K562 (cell line): Measurements from ENCODE around the gene CD160. TPM values are rescaled to one million over a fixed set of nuclear protein-coding genes. Genes with fewer than 3 reads are reported as not detected.
A peak's percentile ranks its signal among the peaks of the same experiment; 100 is the strongest.

ENCODE experiments used
- CEBPG ChIP-seq, 3 experiments: fragments of 200-800 bp in 1 of 3; sonication (Bioruptor generic) in 1 of 3; sonication (generic) in 1 of 3; formaldehyde crosslinking in 1 of 3; IDR thresholded peaks in 2 of 3; conservative IDR thresholded peaks in 1 of 3; 2 replicates each; pipeline versions ENCODE4 v1.6.1 to v1.8.0; 2016 to 2022; ENCODE audit warnings: missing compliant biosample characterization in 2 of 3, missing genetic modification characterization in 2 of 3, mild to moderate bottlenecking in 1 of 3, missing genetic modification reagents in 1 of 3
- CTBP1 ChIP-seq: fragments of 450-650 bp; IDR thresholded peaks from 2 replicates; pipeline ENCODE4 v1.6.1; 2016; ENCODE audit warnings: borderline replicate concordance
- FOXP1 ChIP-seq: sonication (generic); formaldehyde crosslinking; IDR thresholded peaks from 2 replicates; pipeline ENCODE4 v1.8.0; 2022; ENCODE audit warnings: mild to moderate bottlenecking, missing genetic modification reagents
- HNRNPUL1 ChIP-seq: fragments of 200-400 bp; formaldehyde crosslinking; IDR thresholded peaks from 2 replicates; pipeline ENCODE4 v1.6.1; 2017; ENCODE audit warnings: low read length
- MTA3 ChIP-seq: fragments of 450-650 bp; formaldehyde crosslinking; IDR thresholded peaks from 2 replicates; pipeline ENCODE4 v1.6.1; 2017; ENCODE audit warnings: mild to moderate bottlenecking, borderline replicate concordance
- PCBP1 ChIP-seq: fragments of 200-400 bp; formaldehyde crosslinking; IDR thresholded peaks from 2 replicates; pipeline ENCODE4 v1.6.1; 2018; ENCODE audit warnings: mild to moderate bottlenecking, low read depth, low read length; ENCODE audit not compliant: poor library complexity, severe bottlenecking
- POLR2H ChIP-seq: IDR thresholded peaks from 2 replicates; pipeline ENCODE4 v1.6.1; 2016; ENCODE audit warnings: missing genetic modification characterization, low read depth, mild to moderate bottlenecking, control low read depth, missing compliant biosample characterization, moderate library complexity
- SMAD1 ChIP-seq: fragments of 150-350 bp; IDR thresholded peaks from 2 replicates; pipeline ENCODE4 v1.6.1; 2014; ENCODE audit warnings: low read length, low read depth; ENCODE audit not compliant: partially characterized antibody
- SP1 ChIP-seq: sonication (generic); formaldehyde crosslinking; IDR thresholded peaks from 2 replicates; pipeline ENCODE4 v1.8.1; 2022; ENCODE audit warnings: mild to moderate bottlenecking, missing genetic modification reagents
- polyA plus RNA-seq, 8 experiments: library from polyadenylated mRNA; depleted of rRNA in 4 of 8; stranded (reverse) in 5 of 8; unstranded in 3 of 8; fragments of >200 nt; fragmentation: Nextera tagmentation in 2 of 8; fragmentation: Illumina TruSeq in 1 of 8; extraction: Ambion mirVana in 2 of 8; extraction: Trizol in 1 of 8; gene quantifications; 2 replicates each; pipeline versions ENCODE4 v1.2.1 to v1.2.3, GENCODE V29; 2011 to 2014; ENCODE audit warnings: inconsistent platforms in 1 of 8, missing spikeins in 1 of 8
- total RNA-seq, 7 experiments: library from RNA; depleted of rRNA in 6 of 7; stranded (reverse); fragments of >200 nt in 6 of 7; fragmentation: Illumina TruSeq in 2 of 7; extraction: Trizol in 2 of 7; gene quantifications; 2 replicates each; pipeline versions ENCODE4 v1.2.1 to v1.2.3, GENCODE V29; 2011 to 2021; ENCODE audit warnings: low replicate concordance in 1 of 7
- TF ChIP-seq, protein P1 (sequence below): fragments of 450-650 bp; formaldehyde crosslinking; IDR thresholded peaks from 2 replicates; pipeline ENCODE4 v1.4.0; 2020; ENCODE audit warnings: mild to moderate bottlenecking, moderate library complexity
- TF ChIP-seq, protein P2 (sequence below): sonication (generic); formaldehyde crosslinking; IDR thresholded peaks from 2 replicates; pipeline ENCODE4 v1.9.0; 2022; ENCODE audit warnings: mild to moderate bottlenecking, missing genetic modification reagents

Gene CD160
- total and polyA plus RNA-seq, 9 of the 15 experiments (the other 6 are each of a cell fraction or from before 2014, with no cell fraction given) = 0.01 TPM; not detected in 8

DNA sequence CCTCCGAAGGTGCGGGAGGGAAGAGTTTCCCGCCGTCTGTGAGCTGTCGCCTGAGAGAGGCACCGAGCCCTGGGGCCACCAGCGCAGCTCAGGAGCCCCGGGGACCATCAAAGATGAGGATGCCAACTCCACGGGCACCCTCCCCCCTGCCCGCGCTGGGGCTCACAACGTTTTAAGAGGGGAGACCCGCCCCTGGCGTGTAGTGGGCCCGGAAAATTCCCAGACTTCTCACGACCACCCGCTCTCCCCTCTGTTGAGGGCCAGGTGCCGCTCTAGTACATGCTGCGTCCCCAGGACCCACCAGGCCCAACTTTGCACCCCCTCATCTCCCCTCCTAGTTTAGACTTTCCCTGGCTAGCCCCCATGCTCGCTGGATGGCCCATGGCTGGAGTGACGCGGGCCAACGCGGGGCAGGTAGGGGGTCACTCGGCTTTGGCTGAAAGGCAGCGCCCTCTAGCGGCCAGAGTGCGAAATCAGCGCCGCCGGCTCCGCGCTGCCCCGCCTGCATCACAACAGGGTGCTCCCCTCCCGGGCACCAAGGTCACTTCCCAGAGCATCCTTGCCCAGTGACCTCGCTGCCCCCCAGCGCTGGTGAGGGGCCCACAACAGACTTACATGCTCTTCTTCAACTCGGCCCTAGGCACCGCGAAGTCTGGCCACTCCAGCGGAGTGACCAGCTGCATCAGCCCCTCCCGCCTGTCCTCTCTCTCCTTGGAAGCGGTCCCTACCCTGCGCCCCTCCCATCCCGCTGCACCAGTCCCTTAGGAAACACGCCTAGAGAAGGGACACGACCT lies 1.8 kb downstream of the CD160 start (continued):
- TF ChIP-seq HNRNPUL1 (no peak), CTBP1 (peak; percentile 72; the same call in 1 of the 2 replicates), MTA3 (0 out of 2 replicates have a peak, but pooled peaks have one; percentile 34), POLR2H (tag) (no peak), SMAD1 (no peak), CEBPG (CRISPR knock-in tag; IDR thresholded peaks at IDR 0.05) (0 out of 2 replicates have a peak, but pooled peaks have one; percentile 11), CEBPG (tag; conservative IDR thresholded peaks at IDR 0.05 in 1 of 2, IDR thresholded peaks at IDR 0.05 in 1 of 2) (no peak), PCBP1 (peak; percentile 62), SP1 (0 out of 2 replicates have a peak, but pooled peaks have one; percentile 42), FOXP1 (CRISPR knock-in tag) (0 out of 2 replicates have a peak, but pooled peaks have one; percentile 27)
- TF ChIP-seq, protein P1, sequence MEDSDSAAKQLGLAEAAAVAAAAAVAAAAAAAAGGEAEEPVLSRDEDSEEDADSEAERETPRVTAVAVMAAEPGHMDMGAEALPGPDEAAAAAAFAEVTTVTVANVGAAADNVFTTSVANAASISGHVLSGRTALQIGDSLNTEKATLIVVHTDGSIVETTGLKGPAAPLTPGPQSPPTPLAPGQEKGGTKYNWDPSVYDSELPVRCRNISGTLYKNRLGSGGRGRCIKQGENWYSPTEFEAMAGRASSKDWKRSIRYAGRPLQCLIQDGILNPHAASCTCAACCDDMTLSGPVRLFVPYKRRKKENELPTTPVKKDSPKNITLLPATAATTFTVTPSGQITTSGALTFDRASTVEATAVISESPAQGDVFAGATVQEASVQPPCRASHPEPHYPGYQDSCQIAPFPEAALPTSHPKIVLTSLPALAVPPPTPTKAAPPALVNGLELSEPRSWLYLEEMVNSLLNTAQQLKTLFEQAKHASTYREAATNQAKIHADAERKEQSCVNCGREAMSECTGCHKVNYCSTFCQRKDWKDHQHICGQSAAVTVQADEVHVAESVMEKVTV (CRISPR knock-in tag) = peak; percentile 71
- TF ChIP-seq, protein P2, sequence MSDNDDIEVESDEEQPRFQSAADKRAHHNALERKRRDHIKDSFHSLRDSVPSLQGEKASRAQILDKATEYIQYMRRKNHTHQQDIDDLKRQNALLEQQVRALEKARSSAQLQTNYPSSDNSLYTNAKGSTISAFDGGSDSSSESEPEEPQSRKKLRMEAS (CRISPR knock-in tag) = 0 out of 2 replicates have a peak, but pooled peaks have one; percentile 35
